Upper lobe of right lung (tissue), 1 donor: ENCODE measurements around the gene LYRM9. TPM values are rescaled to one million over a fixed set of nuclear protein-coding genes. Genes with fewer than 3 reads are reported as not detected.

Experiments used
- ATAC-seq: fragments of 200-7000 bp; cut with Tn5 transposase; one replicate; pipeline ENCODE4 v1.9.1; 2020; ENCODE audit warnings: mild to moderate bottlenecking, moderate library complexity
- DNase-seq: peaks from one replicate; pipeline ENCODE4 v3.0.0-alpha.2; 2020
- H3K27ac ChIP-seq: fragments of 200-600 bp; one replicate; pipeline ENCODE4 v1.8.0; 2022
- H3K27me3 ChIP-seq: fragments of 200-600 bp; one replicate; pipeline ENCODE4 v1.8.0; 2022; ENCODE audit warnings: mild to moderate bottlenecking
- H3K36me3 ChIP-seq: fragments of 200-600 bp; one replicate; pipeline ENCODE4 v1.8.0; 2022
- H3K4me1 ChIP-seq: fragments of 200-600 bp; one replicate; pipeline ENCODE4 v1.8.0; 2022
- H3K4me3 ChIP-seq: fragments of 200-600 bp; one replicate; pipeline ENCODE4 v1.8.0; 2022; ENCODE audit warnings: mild to moderate bottlenecking
- H3K9me3 ChIP-seq: fragments of 200-600 bp; one replicate; pipeline ENCODE4 v1.8.0; 2022
- CTCF ChIP-seq: fragments of 200-600 bp; IDR thresholded peaks from one replicate; pipeline ENCODE4 v1.8.0; 2022; ENCODE audit warnings: antibody characterized with exemption
- intact Hi-C: fragments of 100-400 bp; cut with DNase I; formaldehyde crosslinking; loops from one replicate; pipeline ENCODE4 v1.11.0; 2022
- total RNA-seq: library from RNA; stranded (reverse); fragmentation: NEBNext Ultra II Directional; extraction: Animal tissue kit (Norgen Biotek cat#: 25700); gene quantifications from one replicate; pipeline ENCODE4 v1.2.1, GENCODE V29; 2021
- donor health status: DM: no; HTN: yes; CAD: no; lungs with severe emphysema.

Gene LYRM9
- total RNA-seq, 1 donor from 2014 or later: 9.0 TPM

GRCh38 chr17:27870345-27870744, 22.8 kb downstream of the LYRM9 start:
- Histone ChIP-seq H3K4me1 (no peaks in the 10 kb centered on the region), H3K36me3 (no peaks in the 10 kb centered on the region), H3K4me3 (no peak overlapping the region), H3K27me3 (no peaks in the 10 kb centered on the region), H3K9me3 (no peaks in the 10 kb centered on the region), H3K27ac (no peak overlapping the region)
- no peak for TF ChIP-seq CTCF
- DNase-seq (no peak), ATAC-seq (no peak)
- intact Hi-C loops: no loop called here

DNA sequence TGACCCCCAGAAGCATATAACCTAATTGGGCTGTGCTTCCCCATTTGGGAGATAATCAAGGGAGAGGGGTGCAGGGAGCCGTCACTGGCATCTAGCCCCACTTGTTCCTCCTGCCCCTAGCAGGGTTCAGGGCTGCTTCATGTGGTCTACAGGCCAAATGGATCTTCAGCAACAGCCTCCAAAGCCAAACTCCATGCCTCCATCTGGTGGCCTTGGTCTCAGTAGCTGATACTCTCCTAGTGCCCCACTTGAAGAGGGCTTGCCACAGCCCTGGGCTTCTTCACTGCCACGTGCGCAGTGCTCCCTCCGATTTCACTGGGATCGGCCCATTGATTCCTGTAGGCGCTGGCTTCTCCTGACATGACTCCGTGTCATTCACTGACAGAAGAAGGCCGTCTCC, 24.6 kb downstream of the LYRM9 start:
- Histone ChIP-seq H3K27ac (no peak overlapping the region), H3K4me1 (no peaks in the 10 kb centered on the region), H3K27me3 (no peaks in the 10 kb centered on the region), H3K9me3 (no peaks in the 10 kb centered on the region), H3K36me3 (no peaks in the 10 kb centered on the region), H3K4me3 (no peak overlapping the region)
- intact Hi-C loops: no loop called here
- ATAC-seq: no peak
- TF ChIP-seq CTCF: no peak
- no peak for DNase-seq

DNA sequence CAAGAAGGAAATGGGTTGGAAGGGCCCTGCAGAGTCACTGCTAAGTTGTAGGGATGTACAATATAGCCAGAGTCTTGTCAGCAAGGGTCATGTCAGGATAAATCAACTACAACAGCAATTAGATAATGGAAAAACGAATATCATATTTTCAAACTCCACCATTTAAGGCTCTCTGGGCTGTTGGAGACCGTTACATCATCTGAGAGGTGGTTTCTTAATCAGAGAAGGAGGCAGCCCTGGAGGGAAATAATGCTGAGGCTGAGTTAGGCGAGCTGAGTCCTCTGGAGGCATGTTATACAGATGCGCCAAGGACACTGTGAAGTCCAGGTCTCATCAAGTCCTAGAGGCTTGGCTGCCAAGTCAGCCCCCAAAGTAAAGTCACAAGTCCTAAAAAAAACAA, 30.3 kb downstream of the LYRM9 start:
- ATAC-seq: no peak
- TF ChIP-seq CTCF: no peak
- H3K27ac ChIP-seq: no peak overlapping the region
- no peaks in the 10 kb centered on the region for H3K36me3 ChIP-seq
- no peaks in the 10 kb centered on the region for H3K9me3 ChIP-seq
- H3K4me3 ChIP-seq: no peak overlapping the region
- no peak for DNase-seq
- intact Hi-C loops: no loop called here
- no peaks in the 10 kb centered on the region for H3K27me3 ChIP-seq
- no peaks in the 10 kb centered on the region for H3K4me1 ChIP-seq

GRCh38 chr17:27862004-27862403, 31.2 kb downstream of the LYRM9 start:
- no peak for TF ChIP-seq CTCF
- Histone ChIP-seq H3K27me3 (no peaks in the 10 kb centered on the region), H3K4me3 (no peak overlapping the region), H3K27ac (no peak overlapping the region), H3K4me1 (no peaks in the 10 kb centered on the region), H3K9me3 (no peaks in the 10 kb centered on the region), H3K36me3 (no peaks in the 10 kb centered on the region)
- intact Hi-C loops: no loop called here
- ATAC-seq (no peak), DNase-seq (no peak)

- ATAC-seq: no peak
- Histone ChIP-seq H3K4me1 (no peaks in the 10 kb centered on the region), H3K4me3 (no peak overlapping the region), H3K27me3 (no peaks in the 10 kb centered on the region), H3K36me3 (no peaks in the 10 kb centered on the region), H3K27ac (no peak overlapping the region), H3K9me3 (no peaks in the 10 kb centered on the region)
- DNase-seq: no peak
- no peak for TF ChIP-seq CTCF
- intact Hi-C loops: no loop called here
Measured at GRCh38 chr17:27860971-27861664, 32.0 kb downstream of the LYRM9 start.
